Endodermal cell (in vitro differentiated cells): ENCODE results near the gene ZFP91. TPM values are rescaled to one million over a fixed set of nuclear protein-coding genes. Genes with fewer than 3 reads are reported as not detected.

Experiments
- DNase-seq: peaks from one replicate; pipeline ENCODE4 v3.0.0-alpha.2; 2017
- H3K27ac ChIP-seq: 2 replicates; pipeline ENCODE4 v1.5.1; 2013; ENCODE audit warnings: mild to moderate bottlenecking, low read depth, low read length, moderate library complexity
- H3K27me3 ChIP-seq: 2 replicates; pipeline ENCODE4 v1.6.1; 2013; ENCODE audit warnings: mild to moderate bottlenecking, low read length, moderate library complexity; ENCODE audit not compliant: insufficient read depth, control insufficient read depth, poor library complexity, severe bottlenecking
- H3K36me3 ChIP-seq: 2 replicates; pipeline ENCODE4 v1.7.0; 2013; ENCODE audit warnings: mild to moderate bottlenecking, low read length, moderate library complexity; ENCODE audit not compliant: control insufficient read depth, insufficient read depth
- H3K4me1 ChIP-seq: one replicate; pipeline ENCODE4 v1.7.0; 2013; ENCODE audit warnings: low read length; ENCODE audit not compliant: control insufficient read depth, insufficient read depth
- H3K4me3 ChIP-seq: 2 replicates; pipeline ENCODE4 v1.5.1; 2013; ENCODE audit warnings: mild to moderate bottlenecking, low read length, moderate library complexity
- H3K9ac ChIP-seq: 2 replicates; pipeline ENCODE4 v1.6.1; 2013; ENCODE audit warnings: mild to moderate bottlenecking, low read length, moderate library complexity; ENCODE audit not compliant: poor library complexity, severe bottlenecking; ENCODE audit errors: extremely low read depth
- H3K9me3 ChIP-seq: 2 replicates; pipeline ENCODE4 v1.6.1; 2013; ENCODE audit warnings: mild to moderate bottlenecking, low read length, moderate library complexity; ENCODE audit not compliant: control insufficient read depth
- H3K27ac Mint-ChIP-seq: 2 replicates; pipeline ENCODE4 v1.8.0; 2020; ENCODE audit warnings: mixed read lengths
- H3K27me3 Mint-ChIP-seq: 2 replicates; pipeline ENCODE4 v1.8.0; 2021; ENCODE audit warnings: mild to moderate bottlenecking, mixed read lengths; ENCODE audit not compliant: insufficient read depth
- H3K36me3 Mint-ChIP-seq: 2 replicates; pipeline ENCODE4 v1.8.0; 2020; ENCODE audit warnings: low read depth, mixed read lengths
- H3K4me1 Mint-ChIP-seq: 2 replicates; pipeline ENCODE4 v1.8.0; 2020; ENCODE audit warnings: mixed read lengths
- H3K4me3 Mint-ChIP-seq: 2 replicates; pipeline ENCODE4 v1.8.0; 2020; ENCODE audit warnings: mild to moderate bottlenecking, moderate library complexity, mixed read lengths
- H3K9me3 Mint-ChIP-seq: 2 replicates; pipeline ENCODE4 v1.8.0; 2020; ENCODE audit warnings: mild to moderate bottlenecking, mixed read lengths
- WGBS, 2 experiments: methylation state at CpG; one replicate each; pipeline versions ENCODE4 v1.1.5 to v1.1.7; 2013; ENCODE audit warnings: missing lambda C conversion rate in 2 of 2, mixed read lengths in 1 of 2; ENCODE audit not compliant: insufficient coverage in 1 of 2, insufficient read length in 1 of 2; 5-methylcytosine and 5-hydroxymethylcytosine counted together
- total RNA-seq, 2 donors: library from RNA; stranded (reverse); fragmentation: NEBNext Ultra II Directional in 1 of 2; extraction: Animal tissue kit (Norgen Biotek cat#: 25700) in 1 of 2; gene quantifications; 2 replicates in 1 of 2; 3 replicates in 1 of 2; pipeline ENCODE4 v1.2.1, GENCODE V29; 2021
- TF ChIP-seq, protein P1 (sequence below): fragments of 200-600 bp; sonication (generic); conservative IDR thresholded peaks from 2 replicates; pipeline ENCODE4 v1.5.0; 2021; ENCODE audit warnings: antibody characterized with exemption, mild to moderate bottlenecking

ZFP91 gene
- total RNA-seq, 2 donors from 2014 or later, result 28.0 to 31.0 TPM

DNA sequence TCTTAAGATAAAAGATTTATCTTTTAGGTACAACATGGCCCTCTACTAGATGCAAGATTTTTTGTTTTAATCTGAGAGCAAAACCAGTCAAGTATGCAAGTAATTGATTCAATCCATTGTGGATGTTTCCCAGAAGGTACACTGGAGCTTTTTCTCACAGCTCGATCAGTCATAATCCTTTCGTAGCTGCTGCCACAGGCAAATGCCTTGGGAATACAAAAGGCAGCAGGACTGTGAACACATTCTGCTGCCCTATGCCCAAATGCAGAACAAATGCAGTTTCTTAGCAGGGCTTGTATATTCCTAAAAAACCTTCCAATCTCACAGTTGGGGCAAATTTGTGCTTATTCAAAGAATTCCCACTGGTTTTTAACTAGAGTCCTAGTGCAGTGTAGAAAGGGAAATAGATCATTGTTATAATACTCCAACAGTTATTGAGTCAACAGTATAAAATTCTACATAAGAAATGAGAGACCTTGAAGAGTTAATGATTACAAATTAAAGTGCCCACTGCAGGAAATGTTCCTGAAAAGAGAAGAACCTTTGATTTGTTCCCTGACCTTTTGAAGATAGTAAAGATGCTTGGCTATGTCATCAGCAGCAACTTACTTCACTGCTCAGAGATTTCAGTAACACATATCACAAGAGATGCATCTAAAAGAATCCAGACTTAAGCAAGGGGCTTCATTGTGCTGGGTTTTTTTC is 17.3 kb upstream of the ZFP91 start:
- no peak overlapping the region for H3K4me3 Mint-ChIP-seq
- 83 to 89% methylated on average over 2 of the region's 2 CpGs for WGBS, 2 experiments
- H3K27ac ChIP-seq, result no peak overlapping the region

DNA sequence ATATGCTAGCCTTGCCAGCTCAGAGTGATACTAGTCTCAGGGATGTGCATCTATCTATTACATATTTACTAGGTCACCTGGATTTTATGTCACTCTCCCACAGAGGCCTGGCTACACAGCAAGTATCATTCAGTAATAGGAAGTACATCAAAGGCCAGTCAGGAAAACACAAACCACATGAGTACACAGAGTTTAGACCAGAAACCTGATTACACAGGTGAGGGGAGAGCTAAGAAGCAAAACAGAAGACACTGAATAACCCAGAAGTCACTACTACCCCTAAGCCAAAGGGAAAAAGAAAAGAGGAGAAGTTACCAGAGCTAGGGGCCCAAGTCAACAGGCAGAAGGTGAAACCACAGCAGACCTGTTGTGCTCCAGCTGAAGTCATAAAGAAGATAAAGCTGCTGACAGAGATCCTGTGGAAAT is 16.5 kb upstream of the ZFP91 start:
- TF ChIP-seq, protein P1, sequence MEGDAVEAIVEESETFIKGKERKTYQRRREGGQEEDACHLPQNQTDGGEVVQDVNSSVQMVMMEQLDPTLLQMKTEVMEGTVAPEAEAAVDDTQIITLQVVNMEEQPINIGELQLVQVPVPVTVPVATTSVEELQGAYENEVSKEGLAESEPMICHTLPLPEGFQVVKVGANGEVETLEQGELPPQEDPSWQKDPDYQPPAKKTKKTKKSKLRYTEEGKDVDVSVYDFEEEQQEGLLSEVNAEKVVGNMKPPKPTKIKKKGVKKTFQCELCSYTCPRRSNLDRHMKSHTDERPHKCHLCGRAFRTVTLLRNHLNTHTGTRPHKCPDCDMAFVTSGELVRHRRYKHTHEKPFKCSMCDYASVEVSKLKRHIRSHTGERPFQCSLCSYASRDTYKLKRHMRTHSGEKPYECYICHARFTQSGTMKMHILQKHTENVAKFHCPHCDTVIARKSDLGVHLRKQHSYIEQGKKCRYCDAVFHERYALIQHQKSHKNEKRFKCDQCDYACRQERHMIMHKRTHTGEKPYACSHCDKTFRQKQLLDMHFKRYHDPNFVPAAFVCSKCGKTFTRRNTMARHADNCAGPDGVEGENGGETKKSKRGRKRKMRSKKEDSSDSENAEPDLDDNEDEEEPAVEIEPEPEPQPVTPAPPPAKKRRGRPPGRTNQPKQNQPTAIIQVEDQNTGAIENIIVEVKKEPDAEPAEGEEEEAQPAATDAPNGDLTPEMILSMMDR, result no peak
- Mint-ChIP-seq H3K27me3 (no peaks in the 10 kb centered on the region), H3K27ac (no peak overlapping the region), H3K4me1 (no peaks in the 10 kb centered on the region), H3K4me3 (no peak overlapping the region), H3K36me3 (no peaks in the 10 kb centered on the region), H3K9me3 (no peaks in the 10 kb centered on the region)
- no peak overlapping the region for H3K4me3 ChIP-seq
- H3K4me1 ChIP-seq, result no peaks in the 10 kb centered on the region
- H3K9me3 ChIP-seq, result no peaks in the 10 kb centered on the region
- DNase-seq, result no peak
- H3K27me3 ChIP-seq, result no peaks in the 10 kb centered on the region
- H3K36me3 ChIP-seq, result no peaks in the 10 kb centered on the region
- no peak overlapping the region for H3K27ac ChIP-seq
- no peak overlapping the region for H3K9ac ChIP-seq

More for the DNA sequence above, 17.3 kb upstream of the ZFP91 start:
- Histone ChIP-seq H3K9ac (no peak overlapping the region), H3K9me3 (no peaks in the 10 kb centered on the region), H3K36me3 (no peaks in the 10 kb centered on the region), H3K4me1 (no peaks in the 10 kb centered on the region), H3K4me3 (no peak overlapping the region), H3K27me3 (no peaks in the 10 kb centered on the region)
- Mint-ChIP-seq H3K9me3 (no peaks in the 10 kb centered on the region), H3K27ac (no peak overlapping the region), H3K27me3 (no peaks in the 10 kb centered on the region), H3K36me3 (no peaks in the 10 kb centered on the region), H3K4me1 (no peaks in the 10 kb centered on the region)
- DNase-seq, result no peak
- TF ChIP-seq, protein P1, result no peak

DNA sequence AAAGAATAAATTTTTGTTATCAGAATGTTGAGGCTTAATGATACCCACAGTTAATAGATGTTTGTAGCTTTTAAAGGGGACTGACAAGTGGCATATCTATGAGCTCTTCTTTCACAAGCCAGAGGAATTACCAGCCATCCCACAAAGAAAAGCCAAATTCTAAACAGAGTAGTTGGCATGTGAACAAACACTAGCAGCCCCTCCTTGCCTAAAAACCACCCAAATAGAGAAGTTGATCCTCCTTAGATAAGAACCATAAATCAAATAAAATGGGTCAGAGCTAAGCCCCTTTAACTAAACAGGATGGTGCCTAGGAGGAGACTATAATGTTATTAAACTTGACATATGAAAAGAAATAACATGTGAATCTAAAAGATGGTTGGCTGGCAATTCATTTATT is 14.6 kb upstream of the ZFP91 start:
- Mint-ChIP-seq H3K36me3 (peaks cover 3% of the 10 kb centered on the region), H3K27ac (no peak overlapping the region), H3K4me1 (no peaks in the 10 kb centered on the region), H3K4me3 (no peak overlapping the region), H3K27me3 (no peaks in the 10 kb centered on the region), H3K9me3 (no peaks in the 10 kb centered on the region)
- no peak for DNase-seq
- H3K4me1 ChIP-seq, result no peaks in the 10 kb centered on the region
- no peak overlapping the region for H3K9ac ChIP-seq
- H3K36me3 ChIP-seq, result no peaks in the 10 kb centered on the region
- H3K27ac ChIP-seq, result no peak overlapping the region
- H3K9me3 ChIP-seq, result no peaks in the 10 kb centered on the region
- no peak overlapping the region for H3K4me3 ChIP-seq
- no peaks in the 10 kb centered on the region for H3K27me3 ChIP-seq
- TF ChIP-seq, protein P1, result no peak
